Suprapubic skin (tissue), 3 donors: ENCODE data around the gene CDC27.

ENCODE experiments used
- CTCF ChIP-seq, 2 donors: fragments of 200-600 bp in 1 of 2; fragments of 450-650 bp in 1 of 2; sonication (generic) in 1 of 2; IDR thresholded peaks; one replicate each; pipeline ENCODE4 v1.5.1; 2016 to 2019; ENCODE audit warnings: antibody characterized with exemption in 2 of 2, mild to moderate bottlenecking in 1 of 2, moderate library complexity in 1 of 2
- POLR2A ChIP-seq, 2 donors: fragments of 450-650 bp; IDR thresholded peaks; one replicate each; pipeline ENCODE4 v1.6.1; 2017; ENCODE audit warnings: antibody characterized with exemption in 2 of 2, mild to moderate bottlenecking in 2 of 2, moderate library complexity in 2 of 2

GRCh38 chr17:47210779-47211178 lies 21.7 kb upstream of the CDC27 start:
- TF ChIP-seq CTCF (IDR thresholded peaks at IDR 0.05) (no peak), POLR2A (IDR thresholded peaks at IDR 0.05) (no peak)
